Measurements from ENCODE around the gene RPS21. TPM values are rescaled to one million over a fixed set of nuclear protein-coding genes. Genes with fewer than 3 reads are reported as not detected.

RPS21 gene
- total and polyA plus RNA-seq, 2 of the 13 experiments (the other 11 are each of a cell fraction or from before 2014, with no cell fraction given) = 2,647 to 11,063 TPM

DNA sequence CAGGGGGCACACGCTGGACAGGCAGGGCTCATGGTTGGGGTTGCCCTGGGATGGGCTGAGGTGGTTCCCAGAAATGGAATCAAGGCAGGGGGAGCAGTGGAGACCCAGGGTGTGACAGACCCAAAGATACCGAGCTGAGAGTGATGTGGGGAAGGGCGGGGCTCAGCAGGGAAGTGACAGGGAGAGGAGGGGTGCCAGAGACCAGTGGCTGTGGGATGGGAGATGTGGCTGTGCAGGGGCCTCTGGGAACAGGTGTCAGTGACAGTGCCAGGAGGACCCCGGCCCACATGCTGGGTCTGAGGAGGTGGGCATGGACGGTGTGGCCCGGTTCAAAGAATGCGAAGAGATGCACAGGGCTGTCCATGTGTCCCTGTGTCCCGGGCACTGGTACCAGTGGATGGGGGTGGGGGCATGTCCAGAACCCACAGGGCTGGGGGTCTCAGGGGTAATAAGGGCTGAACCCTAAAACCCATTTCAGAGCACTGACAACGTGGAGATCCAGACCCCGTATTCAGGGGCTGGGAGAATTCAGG is 19.1 kb downstream of the RPS21 start:
- peaks cover 67% of the 10 kb centered on the region for H3K4me1 ChIP-seq (ENCODE audit: insufficient read depth, low read length)
- H3K79me2 ChIP-seq (ENCODE audit: insufficient read depth, low read length) = peaks cover 9% of the 10 kb centered on the region
- H4K20me1 ChIP-seq (ENCODE audit: insufficient read depth, low read length) = peaks cover 3% of the 10 kb centered on the region; the same call in 1 of the 2 replicates
- BruUV-seq (replicated peaks) = TSS peak; percentile 38
- in situ Hi-C loops (cut with HindIII; ENCODE audit: extremely low pct_ligation_motif_present, low pct_unique_long_range_greater_than_20kb) (no loop called here), intact Hi-C loops (cut with micrococcal nuclease; ENCODE audit: unreplicated experiment) (no loop called here)
- peaks cover 2 to 19% of the 10 kb centered on the region in 2 experiments; a peak in 3 of 5 replicates for H3K36me3 ChIP-seq (replicated peaks in 1 of 2; ENCODE audit: control insufficient read depth in 1 of 2, insufficient read depth in 2 of 2, low read length in 2 of 2)
- H3K27ac ChIP-seq (ENCODE audit: extremely low read length, insufficient read depth, low read length) = peak overlapping the region; percentile 65
- ChIA-PET POLR2A (interaction anchor here (0.8 to 1.1 kb wide), 4 partner anchors 17 to 37 kb away, joined by 3 to 6 read pairs (median 3); partner anchors contain the start of gene RPS21), CTCF (ENCODE audit: low intra/inter-chr PET ratio, low total read pairs) (interaction anchor here (1.4 to 2.3 kb wide), 2 partner anchors 11 to 104 kb away, joined by 6 to 11 read pairs; partner anchors contain the start of gene ADRM1)
- H3K9ac ChIP-seq (ENCODE audit: insufficient read depth, low read depth, low read length) = peak overlapping the region; percentile 82
- H2AFZ ChIP-seq (ENCODE audit: low read length) = no peak overlapping the region
- no peak for DNase-seq (ENCODE audit: low spot score)
- H3K27me3 ChIP-seq (ENCODE audit: control insufficient read depth in 1 of 2, insufficient read depth in 2 of 2, low read length in 2 of 2) = peaks cover 9 to 20% of the 10 kb centered on the region in 2 experiments
- ATAC-seq = peak; percentile 2
- peak; percentile 23 for FAIRE-seq
- 35% methylated on average over 10 of the region's 10 CpGs for WGBS (ENCODE audit: low lambda C conversion rate)
- peak overlapping the region; percentile 98 for H3K4me2 ChIP-seq (ENCODE audit: low read depth, low read length)
- no peaks in the 10 kb centered on the region for H3K9me3 ChIP-seq (ENCODE audit: low read length)
- peak overlapping the region; percentile 62 to 88 (median 73) for H3K4me3 ChIP-seq (replicated peaks in 1 of 3; ENCODE audit: insufficient read depth in 1 of 3, low read depth in 2 of 3, low read length in 3 of 3)
- no peak for TF ChIP-seq ZNF232 (CRISPR knock-in tag; IDR thresholded peaks at IDR 0.05; ENCODE audit: borderline replicate concordance)
- no peak for TF ChIP-seq ZSCAN12 (CRISPR knock-in tag; IDR thresholded peaks at IDR 0.05)
- no peak for TF ChIP-seq NFKB2 (CRISPR knock-in tag; IDR thresholded peaks at IDR 0.05; ENCODE audit: borderline replicate concordance)
- TF ChIP-seq GATA4 (IDR thresholded peaks at IDR 0.05; ENCODE audit: borderline replicate concordance, low read depth) = no peak
- TF ChIP-seq PITX1 (CRISPR knock-in tag; IDR thresholded peaks at IDR 0.05) = 0 out of 2 replicates have a peak, but pooled peaks have one; percentile 8
- no peak for TF ChIP-seq NCOA5 (CRISPR knock-in tag; IDR thresholded peaks at IDR 0.05)
- no peak for TF ChIP-seq FOXK2 (IDR thresholded peaks at IDR 0.05)
- TF ChIP-seq, protein P1, sequence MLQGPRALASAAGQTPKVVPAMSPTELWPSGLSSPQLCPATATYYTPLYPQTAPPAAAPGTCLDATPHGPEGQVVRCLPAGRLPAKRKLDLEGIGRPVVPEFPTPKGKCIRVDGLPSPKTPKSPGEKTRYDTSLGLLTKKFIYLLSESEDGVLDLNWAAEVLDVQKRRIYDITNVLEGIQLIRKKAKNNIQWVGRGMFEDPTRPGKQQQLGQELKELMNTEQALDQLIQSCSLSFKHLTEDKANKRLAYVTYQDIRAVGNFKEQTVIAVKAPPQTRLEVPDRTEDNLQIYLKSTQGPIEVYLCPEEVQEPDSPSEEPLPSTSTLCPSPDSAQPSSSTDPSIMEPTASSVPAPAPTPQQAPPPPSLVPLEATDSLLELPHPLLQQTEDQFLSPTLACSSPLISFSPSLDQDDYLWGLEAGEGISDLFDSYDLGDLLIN (CRISPR knock-in tag; IDR thresholded peaks at IDR 0.05; ENCODE audit: borderline replicate concordance) = no peak
- no peak for TF ChIP-seq ZNF138 (CRISPR knock-in tag; IDR thresholded peaks at IDR 0.05; ENCODE audit: low read depth)
- peak; percentile 25 for TF ChIP-seq ZNF781 (CRISPR knock-in tag; IDR thresholded peaks at IDR 0.05; ENCODE audit: borderline replicate concordance, not compliant biosample characterization)
- TF ChIP-seq, protein P2, sequence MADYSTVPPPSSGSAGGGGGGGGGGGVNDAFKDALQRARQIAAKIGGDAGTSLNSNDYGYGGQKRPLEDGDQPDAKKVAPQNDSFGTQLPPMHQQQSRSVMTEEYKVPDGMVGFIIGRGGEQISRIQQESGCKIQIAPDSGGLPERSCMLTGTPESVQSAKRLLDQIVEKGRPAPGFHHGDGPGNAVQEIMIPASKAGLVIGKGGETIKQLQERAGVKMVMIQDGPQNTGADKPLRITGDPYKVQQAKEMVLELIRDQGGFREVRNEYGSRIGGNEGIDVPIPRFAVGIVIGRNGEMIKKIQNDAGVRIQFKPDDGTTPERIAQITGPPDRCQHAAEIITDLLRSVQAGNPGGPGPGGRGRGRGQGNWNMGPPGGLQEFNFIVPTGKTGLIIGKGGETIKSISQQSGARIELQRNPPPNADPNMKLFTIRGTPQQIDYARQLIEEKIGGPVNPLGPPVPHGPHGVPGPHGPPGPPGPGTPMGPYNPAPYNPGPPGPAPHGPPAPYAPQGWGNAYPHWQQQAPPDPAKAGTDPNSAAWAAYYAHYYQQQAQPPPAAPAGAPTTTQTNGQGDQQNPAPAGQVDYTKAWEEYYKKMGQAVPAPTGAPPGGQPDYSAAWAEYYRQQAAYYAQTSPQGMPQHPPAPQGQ (CRISPR knock-in tag; IDR thresholded peaks at IDR 0.05; ENCODE audit: borderline replicate concordance) = 0 out of 2 replicates have a peak, but pooled peaks have one; percentile 4
- TF ChIP-seq RBFOX2 (IDR thresholded peaks at IDR 0.05; ENCODE audit: low read depth, low read length) = no peak
- no peak for TF ChIP-seq YEATS2 (CRISPR knock-in tag; IDR thresholded peaks at IDR 0.05; ENCODE audit: borderline replicate concordance)
- no peak for TF ChIP-seq ZBTB42 (CRISPR knock-in tag; IDR thresholded peaks at IDR 0.05)
- TF ChIP-seq AGO1 (IDR thresholded peaks at IDR 0.05; ENCODE audit: low read depth, low read length, poor library complexity, severe bottlenecking) = no peak
- TF ChIP-seq, protein P3, sequence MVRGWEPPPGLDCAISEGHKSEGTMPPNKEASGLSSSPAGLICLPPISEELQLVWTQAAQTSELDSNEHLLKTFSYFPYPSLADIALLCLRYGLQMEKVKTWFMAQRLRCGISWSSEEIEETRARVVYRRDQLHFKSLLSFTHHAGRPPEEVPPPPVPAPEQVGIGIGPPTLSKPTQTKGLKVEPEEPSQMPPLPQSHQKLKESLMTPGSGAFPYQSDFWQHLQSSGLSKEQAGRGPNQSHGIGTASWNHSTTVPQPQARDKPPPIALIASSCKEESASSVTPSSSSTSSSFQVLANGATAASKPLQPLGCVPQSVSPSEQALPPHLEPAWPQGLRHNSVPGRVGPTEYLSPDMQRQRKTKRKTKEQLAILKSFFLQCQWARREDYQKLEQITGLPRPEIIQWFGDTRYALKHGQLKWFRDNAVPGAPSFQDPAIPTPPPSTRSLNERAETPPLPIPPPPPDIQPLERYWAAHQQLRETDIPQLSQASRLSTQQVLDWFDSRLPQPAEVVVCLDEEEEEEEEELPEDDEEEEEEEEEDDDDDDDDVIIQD (CRISPR knock-in tag; IDR thresholded peaks at IDR 0.05; ENCODE audit: low read depth) = no peak

All from HepG2 (cell line).